HepG2 (cell line): Measurements from ENCODE around the gene FAM219A. TPM values are rescaled to one million over a fixed set of nuclear protein-coding genes. Genes with fewer than 3 reads are reported as not detected.

Source experiments
- ATAC-seq: fragments of 200-7000 bp; cut with Tn5 transposase; 3 replicates; pipeline ENCODE4 v1.9.1; 2020; ENCODE audit warnings: mild to moderate bottlenecking, moderate library complexity
- BruUV-seq: library from RNA; stranded (reverse); fragments of 400-500 nt; replicated peaks from 2 replicates; lab custom pipeline; 2021; lab: Mats Ljungman, UMichigan
- CTCF ChIA-PET: fragments of 300-600 bp; formaldehyde crosslinking; extraction: SDS; loops from one replicate; lab custom pipeline; 2021; ENCODE audit warnings: low total read pairs, inconsistent platforms, low intra/inter-chr PET ratio; lab: Yijun Ruan, JAX
- POLR2A ChIA-PET: fragments of 350-600 bp; sonication (Branson Sonifier 250); formaldehyde crosslinking; loops from one replicate; lab custom pipeline; 2020; ENCODE audit warnings: antibody characterized with exemption, inconsistent platforms; lab: Yijun Ruan, JAX
- DNase-seq: peaks from one replicate; pipeline ENCODE4 v3.0.0-alpha.2; 2015; ENCODE audit warnings: low spot score
- FAIRE-seq: peaks from 3 replicates; lab custom pipeline; 2011; peaks lifted over from hg19 to GRCh38; lab: Jason Lieb, UNC
- H2AFZ ChIP-seq: one replicate; pipeline ENCODE4 v1.6.1; 2011; ENCODE audit warnings: low read length, inconsistent platforms
- H3K27ac ChIP-seq: fragments of 300-600 bp; 3 replicates; pipeline ENCODE4 v1.8.0; 2011; ENCODE audit warnings: mixed run types, mild to moderate bottlenecking, mixed read lengths, low read length, inconsistent platforms; ENCODE audit not compliant: insufficient read depth; ENCODE audit errors: extremely low read length
- H3K27me3 ChIP-seq, 2 experiments: fragments of 200-600 bp in 1 of 2; 2 replicates in 1 of 2; 3 replicates in 1 of 2; pipeline versions ENCODE4 v1.6.0 to v1.8.0; 2011; ENCODE audit warnings: low read length in 2 of 2, mild to moderate bottlenecking in 2 of 2, moderate library complexity in 2 of 2, inconsistent platforms in 1 of 2; ENCODE audit not compliant: insufficient read depth in 2 of 2, control insufficient read depth in 1 of 2
- H3K36me3 ChIP-seq, 2 experiments: fragments of 200-600 bp in 1 of 2; replicated peaks in 1 of 2; 2 replicates in 1 of 2; 3 replicates in 1 of 2; pipeline versions ENCODE4 v1.5.1 to v1.8.0; 2011; ENCODE audit warnings: low read length in 2 of 2, inconsistent platforms in 1 of 2; ENCODE audit not compliant: insufficient read depth in 2 of 2, control insufficient read depth in 1 of 2
- H3K4me1 ChIP-seq: 2 replicates; pipeline ENCODE4 v1.5.1; 2012; ENCODE audit warnings: low read length, inconsistent platforms; ENCODE audit not compliant: insufficient read depth
- H3K4me2 ChIP-seq: 2 replicates; pipeline ENCODE4 v1.6.0; 2011; ENCODE audit warnings: low read depth, low read length, inconsistent platforms
- H3K4me3 ChIP-seq, 3 experiments: fragments of 200-600 bp in 1 of 3; sonication (generic), shearing (Covaris generic) in 1 of 3; replicated peaks in 1 of 3; 2 replicates each; pipeline ENCODE4 v1.5.1; 2011 to 2016; ENCODE audit warnings: low read length in 3 of 3, inconsistent platforms in 2 of 3, low read depth in 2 of 3, mild to moderate bottlenecking in 2 of 3, control low read depth in 1 of 3, mixed read lengths in 1 of 3; ENCODE audit not compliant: insufficient read depth in 1 of 3
- H3K79me2 ChIP-seq: one replicate; pipeline ENCODE4 v1.6.1; 2011; ENCODE audit warnings: low read length, inconsistent platforms; ENCODE audit not compliant: insufficient read depth
- H3K9ac ChIP-seq: 2 replicates; pipeline ENCODE4 v1.6.0; 2011; ENCODE audit warnings: mild to moderate bottlenecking, low read depth, low read length, inconsistent platforms; ENCODE audit not compliant: insufficient read depth
- H3K9me3 ChIP-seq: 2 replicates; pipeline ENCODE4 v1.5.1; 2012; ENCODE audit warnings: mild to moderate bottlenecking, low read length
- H4K20me1 ChIP-seq: 2 replicates; pipeline ENCODE4 v1.6.0; 2011; ENCODE audit warnings: inconsistent platforms, mild to moderate bottlenecking, low read length, moderate library complexity; ENCODE audit not compliant: insufficient read depth
- NCOR1 ChIP-seq: fragments of 200-600 bp; sonication (generic); IDR thresholded peaks from 2 replicates; pipeline ENCODE4 v1.7.0; 2017; ENCODE audit warnings: antibody characterized with exemption, low read length, borderline replicate concordance
- RARG ChIP-seq: sonication (generic); formaldehyde crosslinking; IDR thresholded peaks from 2 replicates; pipeline ENCODE4 v1.4.0; 2020; ENCODE audit warnings: low read depth, mild to moderate bottlenecking, missing genetic modification reagents
- ZBTB40 ChIP-seq, 2 experiments: fragments of 450-650 bp in 1 of 2; sonication (generic) in 1 of 2; formaldehyde crosslinking in 1 of 2; IDR thresholded peaks; 2 replicates each; pipeline versions ENCODE4 v1.6.1 to v1.8.0; 2016 to 2022; ENCODE audit warnings: antibody characterized with exemption in 1 of 2, mild to moderate bottlenecking in 1 of 2, missing genetic modification reagents in 1 of 2
- ZFP91 ChIP-seq: sonication (generic); formaldehyde crosslinking; IDR thresholded peaks from 2 replicates; pipeline ENCODE4 v1.9.0; 2022; ENCODE audit warnings: missing genetic modification reagents, mild to moderate bottlenecking, borderline replicate concordance
- ZMAT5 ChIP-seq: sonication (generic); formaldehyde crosslinking; IDR thresholded peaks from 2 replicates; pipeline ENCODE4 v1.5.0; 2020; ENCODE audit warnings: mild to moderate bottlenecking, low read depth, missing genetic modification reagents, borderline replicate concordance
- ZNF274 ChIP-seq: sonication (generic); formaldehyde crosslinking; IDR thresholded peaks from 2 replicates; pipeline ENCODE4 v1.5.1; 2020; ENCODE audit warnings: mild to moderate bottlenecking, missing genetic modification reagents
- ZNF503 ChIP-seq: sonication (generic); formaldehyde crosslinking; IDR thresholded peaks from 2 replicates; pipeline ENCODE4 v1.4.0; 2020; ENCODE audit warnings: missing genetic modification reagents
- ZNF562 ChIP-seq: sonication (generic); formaldehyde crosslinking; IDR thresholded peaks from 2 replicates; pipeline ENCODE4 v1.8.0; 2022; ENCODE audit warnings: missing genetic modification reagents, borderline replicate concordance
- ZNF672 ChIP-seq: sonication (generic); formaldehyde crosslinking; IDR thresholded peaks from 2 replicates; pipeline ENCODE4 v1.8.1; 2022; ENCODE audit warnings: missing genetic modification reagents
- ZNF781 ChIP-seq: sonication (generic); formaldehyde crosslinking; IDR thresholded peaks from 2 replicates; pipeline ENCODE4 v1.5.1; 2020; ENCODE audit warnings: borderline replicate concordance, mild to moderate bottlenecking, missing genetic modification reagents; ENCODE audit errors: not compliant biosample characterization
- WGBS: methylation state at CpG from one replicate; pipeline ENCODE4 v1.1.6; 2017; ENCODE audit warnings: low lambda C conversion rate; 5-methylcytosine and 5-hydroxymethylcytosine counted together
- in situ Hi-C: cut with HindIII; loops from 2 replicates; pipeline ENCODE4 v1.10.0; 2017; ENCODE audit warnings: low pct_unique_long_range_greater_than_20kb; ENCODE audit not compliant: extremely low pct_ligation_motif_present
- intact Hi-C: fragments of 100-400 bp; cut with micrococcal nuclease; formaldehyde crosslinking; loops from one replicate; pipeline ENCODE4 v1.10.0; 2022; ENCODE audit not compliant: unreplicated experiment
- polyA plus RNA-seq, 8 experiments: library from polyadenylated mRNA; depleted of rRNA in 3 of 8; stranded (reverse) in 7 of 8; unstranded in 1 of 8; fragments of >200 nt; fragmentation: Illumina TruSeq in 4 of 8; extraction: Trizol in 4 of 8; gene quantifications; 2 replicates each; pipeline versions ENCODE4 v1.2.1 to v1.2.3, GENCODE V29; 2011 to 2016; ENCODE audit warnings: low read depth in 4 of 8, missing spikeins in 1 of 8, mixed read lengths in 1 of 8; ENCODE audit not compliant: insufficient read depth in 1 of 8
- total RNA-seq, 5 experiments: library from RNA; depleted of rRNA; stranded (reverse); fragments of >200 nt; fragmentation: Illumina TruSeq; extraction: Trizol; gene quantifications; 2 replicates each; pipeline ENCODE4 v1.2.3, GENCODE V29; 2016; ENCODE audit warnings: low read depth in 1 of 5

The FAM219A gene
- total and polyA plus RNA-seq, 2 of the 13 experiments (the other 11 are each of a cell fraction or from before 2014, with no cell fraction given) = 3.9 to 6.4 TPM

GRCh38 chr9:34373749-34374148 is 84.6 kb downstream of the FAM219A start:
- peak overlapping the region in 1 of 3 experiments; percentile 79; a peak in 1 of 6 replicates for H3K4me3 ChIP-seq
- FAIRE-seq (no peak), ATAC-seq (no peak), DNase-seq (no peak)
- peaks cover 22 to 33% of the 10 kb centered on the region in 2 experiments for H3K36me3 ChIP-seq
- no peaks in the 10 kb centered on the region for H4K20me1 ChIP-seq
- H3K4me2 ChIP-seq = peak overlapping the region; percentile 99
- WGBS = 97% methylated on average over 2 of the region's 2 CpGs
- POLR2A ChIA-PET = interaction anchor here (2.0 to 9.2 kb wide), 6 partner anchors 21 to 195 kb away, joined by 7 to 162 read pairs (median 20); partner anchors contain the start of gene UBAP1
- peak overlapping the region; percentile 85 for H3K27ac ChIP-seq
- H3K9me3 ChIP-seq = no peaks in the 10 kb centered on the region
- peaks cover 34% of the 10 kb centered on the region for H3K4me1 ChIP-seq
- BruUV-seq = TSS peak; percentile 31
- intact Hi-C loops = no loop called here
- in situ Hi-C loops = no loop called here
- no peak overlapping the region for H2AFZ ChIP-seq
- H3K27me3 ChIP-seq = no peaks in the 10 kb centered on the region; a peak in 1 of 5 replicates
- peaks cover 22% of the 10 kb centered on the region for H3K79me2 ChIP-seq
- CTCF ChIA-PET = no interaction called here
- no peak overlapping the region for H3K9ac ChIP-seq
- no peak for TF ChIP-seq NCOR1
- no peak for TF ChIP-seq ZMAT5
- TF ChIP-seq ZNF503 (CRISPR knock-in tag) = no peak
- no peak for TF ChIP-seq ZBTB40 (IDR thresholded peaks at IDR 0.05)
- no peak for TF ChIP-seq ZBTB40 (CRISPR knock-in tag; IDR thresholded peaks at IDR 0.05)
- TF ChIP-seq ZNF781 (CRISPR knock-in tag) = no peak
- TF ChIP-seq ZFP91 (CRISPR knock-in tag) = no peak
- TF ChIP-seq RARG = no peak
- no peak for TF ChIP-seq ZNF562 (CRISPR knock-in tag)
- TF ChIP-seq ZNF274 (CRISPR knock-in tag) = no peak
- TF ChIP-seq ZNF672 (CRISPR knock-in tag) = no peak
